ENCODE data around the gene SLC5A6.

SLC5A6 gene

DNA sequence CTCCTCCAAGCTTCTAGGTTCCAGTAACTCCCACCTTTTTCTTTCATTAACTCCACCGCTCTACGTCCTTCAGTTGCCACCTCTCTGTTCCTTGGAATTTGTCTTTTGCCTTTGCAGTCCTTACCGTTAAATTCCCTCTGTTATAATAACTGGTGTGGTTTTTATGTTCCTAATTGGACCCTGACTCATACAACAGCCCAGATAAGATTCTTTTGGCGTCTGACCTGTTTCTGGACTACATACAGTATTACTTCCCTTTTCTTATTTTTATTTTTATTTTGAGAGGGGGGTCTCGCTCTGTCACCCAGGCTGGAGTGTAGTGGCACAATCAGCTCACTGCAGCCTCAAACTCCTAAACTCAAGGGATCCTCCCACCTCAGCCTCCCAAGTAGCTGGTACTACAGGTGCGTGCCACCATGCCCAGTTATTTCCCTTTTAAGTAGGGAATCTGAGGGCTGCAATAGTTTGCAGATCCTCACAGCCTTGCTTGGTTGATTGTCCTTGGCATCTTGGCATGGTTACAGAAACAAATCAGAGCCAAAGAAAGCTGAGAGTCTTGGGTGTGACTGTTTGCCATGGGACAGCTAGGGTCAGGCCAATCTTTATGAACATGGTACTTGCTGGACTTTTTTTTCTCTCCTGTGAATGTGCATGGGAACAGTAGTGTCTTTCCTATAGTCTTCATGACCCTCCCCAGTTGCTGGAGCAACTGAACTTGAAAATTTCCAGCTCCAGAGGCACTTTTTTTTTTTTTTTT, 41.3 kb downstream of the SLC5A6 start:
- no peak for DNase-seq

GRCh38 chr2:27164960-27165763, 46.9 kb downstream of the SLC5A6 start:
- no peak for DNase-seq

DNA sequence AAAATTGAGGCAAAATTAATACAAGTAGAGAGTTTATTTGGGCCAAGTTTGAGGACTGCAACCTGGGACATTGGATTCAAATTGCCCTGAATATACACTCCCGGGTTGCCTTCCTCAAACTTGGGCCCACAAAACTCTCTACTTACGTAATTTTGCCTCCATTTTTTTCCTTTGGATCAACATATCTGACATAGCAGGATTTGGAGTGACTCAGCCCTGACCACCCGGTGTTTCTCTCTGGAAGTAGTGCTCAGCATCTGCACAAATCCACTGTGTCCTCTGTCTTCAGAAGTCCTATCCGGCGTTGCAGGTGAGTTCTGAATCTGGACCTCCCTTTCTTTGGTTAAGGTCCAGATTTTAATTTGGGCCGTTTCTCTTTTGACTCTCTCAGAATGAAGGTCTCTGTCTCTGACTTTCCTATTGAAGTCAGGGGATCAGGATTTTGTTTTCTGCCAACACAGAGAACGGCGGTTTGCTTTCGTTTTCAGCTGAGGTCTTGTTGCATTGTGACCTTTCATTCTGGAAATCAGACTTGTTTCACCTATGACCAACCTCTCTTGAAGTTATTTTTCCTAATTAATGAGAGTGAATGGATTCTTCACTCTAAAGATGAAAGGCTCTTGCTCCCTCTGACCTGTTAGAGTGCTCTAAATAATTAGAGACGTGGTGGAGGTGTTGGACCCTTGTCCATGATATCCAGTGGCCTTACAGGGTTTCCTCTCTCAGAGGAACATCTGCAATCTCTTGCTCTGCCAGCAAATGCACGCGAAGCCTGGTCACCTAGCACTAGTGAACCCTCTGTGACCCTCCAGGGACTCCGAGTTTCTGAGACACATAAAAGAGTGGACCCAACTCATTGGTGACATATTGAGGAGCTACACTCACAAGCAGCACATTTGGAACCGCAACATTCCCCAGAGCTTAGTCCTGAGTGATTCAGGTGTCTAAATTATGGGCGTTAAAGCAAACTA, 49.6 kb downstream of the SLC5A6 start:
- DNase-seq = no peak

DNA sequence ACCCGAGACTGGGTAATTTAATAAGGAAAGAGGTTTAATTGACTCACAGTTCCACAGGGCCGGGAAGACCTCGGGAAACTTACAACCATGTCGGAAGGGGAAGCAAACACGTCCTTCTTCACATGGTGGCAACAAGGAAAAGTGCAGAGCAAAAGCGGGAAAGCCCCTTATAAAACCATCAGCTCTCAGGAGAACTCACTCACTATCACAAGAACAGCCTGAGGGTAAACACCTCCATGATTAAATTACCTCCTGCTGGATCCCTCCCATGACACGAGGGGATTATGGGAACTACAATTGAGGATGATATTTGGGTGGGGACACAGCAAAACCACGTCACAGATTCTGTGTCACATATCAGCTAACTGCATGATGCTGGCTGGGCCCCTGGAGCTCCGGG, 51.9 kb downstream of the SLC5A6 start:
- DNase-seq = no peak

DNA sequence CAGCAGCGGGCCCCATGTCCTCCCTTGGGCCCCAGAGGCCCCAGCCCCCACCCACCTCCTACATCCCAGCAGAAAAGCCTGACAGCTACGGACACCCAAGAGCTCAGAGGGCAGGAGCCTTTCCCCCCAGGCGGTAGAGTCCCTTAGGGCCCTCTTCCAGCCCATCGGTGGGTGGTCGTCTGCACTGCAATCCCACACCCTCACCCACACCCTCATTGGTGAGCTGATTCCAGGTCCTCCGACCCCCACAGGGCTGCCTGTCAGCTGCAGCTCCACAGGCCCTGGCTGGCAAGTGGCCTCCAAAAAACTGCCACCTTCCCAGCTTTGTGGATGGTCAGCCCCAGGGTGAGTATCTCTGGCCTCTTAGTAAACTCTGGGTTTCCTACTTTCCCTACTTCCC, 52.8 kb downstream of the SLC5A6 start:
- no peak for DNase-seq

GRCh38 chr2:27158468-27158867, 53.6 kb downstream of the SLC5A6 start:
- no peak for DNase-seq

DNA sequence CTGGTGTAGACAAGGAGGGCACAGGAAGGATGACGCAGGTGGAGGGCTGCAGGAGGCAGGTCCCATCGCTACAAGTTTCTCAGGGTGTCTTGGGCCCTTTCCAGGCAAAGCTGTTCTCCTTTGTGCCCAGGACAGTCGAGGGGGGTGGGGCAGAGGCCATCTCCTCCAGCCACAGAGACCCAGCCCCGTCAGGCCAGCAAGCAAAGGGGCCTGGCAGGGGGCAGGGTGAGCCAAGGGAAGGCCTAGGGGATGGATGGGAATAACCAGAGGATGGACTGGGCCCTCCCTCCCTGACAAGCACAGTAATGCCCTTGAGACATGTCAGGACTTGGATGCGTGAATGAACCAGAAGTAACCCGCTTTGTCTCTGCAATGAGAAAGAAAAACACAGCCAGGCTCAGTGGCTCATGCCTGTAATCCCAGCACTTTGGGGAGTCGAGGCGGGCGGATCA, 57.0 kb downstream of the SLC5A6 start:
- DNase-seq = no peak

DNA sequence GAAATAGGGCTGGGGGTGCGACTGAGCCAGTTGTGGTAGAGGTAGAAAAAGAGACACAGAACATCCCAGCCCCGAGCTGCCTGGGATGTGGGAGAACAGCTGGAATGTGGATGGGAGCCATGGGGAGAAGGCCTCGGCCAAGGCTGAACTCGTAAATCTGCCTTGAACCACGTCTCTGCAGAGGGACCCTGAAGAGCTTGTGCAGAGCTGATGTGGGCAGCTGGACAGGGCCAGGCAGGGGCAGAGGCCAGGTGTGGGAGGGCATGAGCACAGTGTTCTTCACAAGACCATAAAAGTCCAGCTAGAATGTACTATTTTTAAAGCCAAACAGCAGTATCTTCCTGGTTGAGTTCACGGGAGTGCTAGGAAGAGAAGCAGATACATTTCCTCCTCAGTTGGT, 57.6 kb downstream of the SLC5A6 start:
- DNase-seq = no peak

DNA sequence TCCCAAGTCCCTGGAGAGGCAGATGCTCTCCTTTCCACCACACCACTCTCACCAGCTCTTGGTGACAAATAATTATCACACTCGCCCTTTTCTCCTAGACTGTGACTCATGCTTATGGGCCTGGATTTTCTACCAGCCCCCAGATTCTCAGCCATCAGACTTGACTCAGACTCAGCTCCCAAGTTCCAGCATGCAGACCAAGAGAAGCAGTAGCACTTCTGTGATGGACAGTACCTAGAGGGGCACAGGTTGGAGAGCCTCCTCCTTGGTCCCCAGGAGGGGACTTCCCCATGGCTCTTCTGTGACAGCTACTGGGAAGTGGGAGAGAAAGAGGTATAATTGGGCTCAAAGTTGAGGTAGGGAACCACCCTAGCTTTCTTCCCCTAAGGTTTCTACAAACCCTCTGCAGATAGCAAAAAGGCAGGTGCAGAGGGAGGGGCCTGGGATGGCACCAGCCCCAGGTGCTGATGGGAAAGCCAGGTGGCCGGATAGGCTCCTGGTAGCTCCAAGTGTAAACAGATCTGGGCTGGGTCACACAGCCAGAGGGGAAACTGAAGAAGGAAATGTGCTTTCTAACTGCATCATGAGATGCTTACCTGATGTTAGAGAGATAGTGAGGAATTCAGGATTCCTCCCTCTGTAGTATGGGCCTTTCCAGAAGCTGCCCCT, 59.1 kb downstream of the SLC5A6 start:
- DNase-seq = no peak

GRCh38 chr2:27152102-27152795, 59.8 kb downstream of the SLC5A6 start:
- DNase-seq = no peak

DNA sequence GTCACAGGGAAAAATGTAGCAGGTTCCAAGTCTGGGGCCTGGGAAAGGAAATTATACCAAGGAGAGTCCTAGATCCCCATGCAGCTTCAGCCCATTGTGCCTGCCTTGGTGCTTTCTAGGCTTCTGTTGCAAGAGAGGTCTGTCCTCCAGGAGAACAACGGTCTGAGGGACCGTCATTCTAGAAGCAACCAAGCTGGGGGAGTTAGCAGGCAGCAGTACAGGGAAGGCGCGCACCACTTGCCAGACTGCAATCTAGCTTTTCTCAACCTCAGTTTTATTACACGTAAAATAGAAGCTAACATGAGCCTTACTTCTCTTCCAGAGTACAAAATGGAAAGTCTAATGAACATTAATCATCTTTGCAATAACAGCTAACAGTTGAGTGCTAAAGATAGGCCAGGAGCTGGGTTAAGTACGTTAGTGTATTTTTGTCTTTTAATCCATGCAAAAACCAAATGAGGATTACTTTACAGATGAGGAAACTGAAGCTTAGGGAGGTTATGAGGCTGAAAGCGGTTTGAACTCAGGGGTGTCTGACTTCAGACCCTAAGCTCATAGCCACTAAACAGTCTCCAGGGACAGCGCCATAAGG, 61.3 kb downstream of the SLC5A6 start:
- no peak for DNase-seq

Measured in activated gamma-delta T cell (primary cell).